Tibial nerve (tissue), 4 donors: ENCODE results near the gene MTRFR. TPM values are rescaled to one million over a fixed set of nuclear protein-coding genes. Genes with fewer than 3 reads are reported as not detected.
A peak's percentile ranks its signal among the peaks of the same experiment; 100 is the strongest.

Experiments used
- DNase-seq, 2 donors: peaks; one replicate each; pipeline ENCODE4 v3.0.0-alpha.2; 2019; ENCODE audit warnings: low spot score in 2 of 2
- H3K27ac ChIP-seq, 4 donors: fragments of 200-600 bp; sonication (generic) in 3 of 4; one replicate each; pipeline ENCODE4 v1.5.1; 2017 to 2019; ENCODE audit warnings: mild to moderate bottlenecking in 1 of 4
- H3K27me3 ChIP-seq, 2 donors: fragments of 200-600 bp; sonication (generic) in 1 of 2; one replicate each; pipeline versions ENCODE4 v1.5.1 to v1.6.0; 2017 to 2019
- H3K36me3 ChIP-seq, 3 donors: fragments of 200-600 bp; sonication (generic); one replicate each; pipeline ENCODE4 v1.5.1; 2018 to 2019
- H3K4me1 ChIP-seq, 4 donors: fragments of 200-600 bp; sonication (generic) in 3 of 4; one replicate each; pipeline ENCODE4 v1.5.1; 2017 to 2019
- H3K4me3 ChIP-seq, 4 donors: fragments of 200-600 bp; sonication (generic) in 3 of 4; one replicate each; pipeline ENCODE4 v1.5.1; 2017 to 2019; ENCODE audit warnings: mild to moderate bottlenecking in 1 of 4, moderate library complexity in 1 of 4
- H3K9me3 ChIP-seq, 4 donors: fragments of 200-600 bp; sonication (generic) in 3 of 4; one replicate each; pipeline ENCODE4 v1.5.1; 2017 to 2019
- EP300 ChIP-seq, 2 donors: sonication (generic); formaldehyde crosslinking; IDR thresholded peaks; one replicate each; pipeline ENCODE4 v1.6.1; 2017; ENCODE audit warnings: antibody characterized with exemption in 2 of 2, mild to moderate bottlenecking in 1 of 2
- POLR2A ChIP-seq, 2 donors: fragments of 450-650 bp; IDR thresholded peaks; one replicate each; pipeline ENCODE4 v1.6.1; 2017; ENCODE audit warnings: antibody characterized with exemption in 2 of 2, mild to moderate bottlenecking in 2 of 2, moderate library complexity in 2 of 2
- WGBS, 2 donors: methylation state at CpG; one replicate each; pipeline ENCODE4 v1.1.5; 2018; 5-methylcytosine and 5-hydroxymethylcytosine counted together
- total RNA-seq, 4 donors: library from RNA; depleted of rRNA; stranded (reverse); fragments of >200 nt; gene quantifications; one replicate each; pipeline ENCODE4 v1.1.0, GENCODE V29; 2016
- TF ChIP-seq, protein P1 (sequence below), 5 experiments: fragments of 200-600 bp in 3 of 5; fragments of 450-650 bp in 2 of 5; sonication (generic) in 3 of 5; IDR thresholded peaks; one replicate each; pipeline ENCODE4 v1.5.1; 2016 to 2019; ENCODE audit warnings: antibody characterized with exemption in 5 of 5, mild to moderate bottlenecking in 3 of 5, moderate library complexity in 2 of 5

The MTRFR gene
- total RNA-seq, 4 donors from 2014 or later, result 10.0 to 13.8 (median 11.8) TPM

DNA sequence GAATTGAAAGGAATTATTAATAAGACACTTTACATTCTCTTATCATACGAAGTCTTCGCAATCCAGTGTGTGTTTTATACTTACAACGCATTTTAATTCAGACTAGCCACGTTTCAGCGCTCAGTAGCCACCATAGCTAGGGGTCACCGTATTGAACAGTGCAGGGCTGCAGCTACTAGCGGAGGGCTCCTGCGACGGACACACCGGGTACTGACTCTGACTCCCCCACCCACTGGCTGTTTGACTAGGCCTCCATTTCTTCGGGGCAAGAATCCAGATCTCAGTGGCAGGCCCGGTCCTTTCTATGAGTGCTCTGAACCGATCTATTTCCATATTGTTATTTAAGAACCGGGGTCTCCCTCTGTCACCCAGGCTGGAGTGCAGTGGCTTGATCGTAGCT, 39.9 kb downstream of the MTRFR start:
- Histone ChIP-seq H3K9me3 (no peaks in the 10 kb centered on the region), H3K36me3 (no peaks in the 10 kb centered on the region), H3K4me3 (no peak overlapping the region), H3K27ac (no peak overlapping the region), H3K27me3 (no peaks in the 10 kb centered on the region), H3K4me1 (peaks cover 0 to 35% (median 26%) of the 10 kb centered on the region in 4 donors)
- WGBS, 2 donors, result 81 to 85% methylated on average over 15 of the region's 15 CpGs
- no peak for DNase-seq
- TF ChIP-seq, protein P1, sequence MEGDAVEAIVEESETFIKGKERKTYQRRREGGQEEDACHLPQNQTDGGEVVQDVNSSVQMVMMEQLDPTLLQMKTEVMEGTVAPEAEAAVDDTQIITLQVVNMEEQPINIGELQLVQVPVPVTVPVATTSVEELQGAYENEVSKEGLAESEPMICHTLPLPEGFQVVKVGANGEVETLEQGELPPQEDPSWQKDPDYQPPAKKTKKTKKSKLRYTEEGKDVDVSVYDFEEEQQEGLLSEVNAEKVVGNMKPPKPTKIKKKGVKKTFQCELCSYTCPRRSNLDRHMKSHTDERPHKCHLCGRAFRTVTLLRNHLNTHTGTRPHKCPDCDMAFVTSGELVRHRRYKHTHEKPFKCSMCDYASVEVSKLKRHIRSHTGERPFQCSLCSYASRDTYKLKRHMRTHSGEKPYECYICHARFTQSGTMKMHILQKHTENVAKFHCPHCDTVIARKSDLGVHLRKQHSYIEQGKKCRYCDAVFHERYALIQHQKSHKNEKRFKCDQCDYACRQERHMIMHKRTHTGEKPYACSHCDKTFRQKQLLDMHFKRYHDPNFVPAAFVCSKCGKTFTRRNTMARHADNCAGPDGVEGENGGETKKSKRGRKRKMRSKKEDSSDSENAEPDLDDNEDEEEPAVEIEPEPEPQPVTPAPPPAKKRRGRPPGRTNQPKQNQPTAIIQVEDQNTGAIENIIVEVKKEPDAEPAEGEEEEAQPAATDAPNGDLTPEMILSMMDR (IDR thresholded peaks at IDR 0.05), result no peak
- TF ChIP-seq POLR2A (IDR thresholded peaks at IDR 0.05), result no peak

DNA sequence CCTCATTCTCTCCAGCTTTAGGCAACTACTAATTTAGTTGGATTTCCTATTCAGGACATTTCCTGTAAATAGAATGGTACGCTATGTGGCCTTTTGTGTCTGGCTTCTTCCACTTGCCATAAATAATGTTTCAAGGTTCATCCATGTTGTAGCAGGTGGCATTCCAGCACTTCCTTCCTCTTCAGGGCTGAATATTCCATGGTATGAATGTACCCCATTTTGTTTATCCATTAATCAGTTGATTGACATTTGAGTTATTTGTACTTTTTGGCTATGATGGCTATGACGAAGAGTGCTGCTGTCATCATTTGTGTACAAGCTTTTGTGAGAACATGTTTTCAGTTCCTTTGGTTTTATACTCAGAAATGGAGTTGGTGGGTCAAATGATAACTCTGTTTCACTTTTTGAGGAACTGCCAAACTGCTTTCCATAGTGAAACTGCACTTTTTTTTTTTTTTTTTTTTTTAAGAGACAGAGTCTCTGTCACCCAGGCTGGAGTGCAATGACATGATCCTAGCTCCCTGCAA, 44.9 kb downstream of the MTRFR start:
- Histone ChIP-seq H3K27ac (peak overlapping the region in 2 of 4 donors; percentile 29 to 30), H3K4me3 (no peak overlapping the region), H3K9me3 (no peaks in the 10 kb centered on the region), H3K27me3 (no peaks in the 10 kb centered on the region), H3K4me1 (no peaks in the 10 kb centered on the region), H3K36me3 (no peaks in the 10 kb centered on the region)
- no peak for DNase-seq
- WGBS, 2 donors, result 65% methylated on average over 2 of the region's 2 CpGs
- peak in 1 of 2 donors; percentile 40 for TF ChIP-seq EP300 (IDR thresholded peaks at IDR 0.05)
- no peak for TF ChIP-seq POLR2A (IDR thresholded peaks at IDR 0.05)

DNA sequence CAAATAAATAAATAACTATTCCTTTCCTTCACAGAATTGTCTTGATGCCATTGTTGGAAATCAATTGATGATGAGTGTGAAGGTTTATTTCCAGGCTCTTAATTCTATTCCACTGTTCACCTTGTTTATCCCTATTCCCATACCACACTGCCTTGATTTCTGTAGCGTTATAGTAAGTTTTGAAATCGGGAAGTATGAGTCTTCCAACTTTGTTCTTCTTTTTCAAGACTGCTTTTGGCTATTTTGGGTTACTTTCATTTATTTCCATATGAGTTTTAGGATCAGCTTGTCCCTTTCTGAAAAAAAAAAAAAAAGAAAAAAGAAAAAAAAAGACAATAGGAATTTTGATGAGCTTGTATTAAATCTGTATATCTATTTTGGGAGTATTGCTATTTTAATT, 47.7 kb downstream of the MTRFR start:
- H3K27me3 ChIP-seq, result no peaks in the 10 kb centered on the region
- H3K4me3 ChIP-seq, result no peak overlapping the region
- TF ChIP-seq POLR2A (IDR thresholded peaks at IDR 0.05) (no peak), EP300 (IDR thresholded peaks at IDR 0.05) (no peak)
- TF ChIP-seq, protein P1 (IDR thresholded peaks at IDR 0.05), result no peak
- WGBS, 2 donors, result 80 to 90% methylated on average over 2 of the region's 2 CpGs
- H3K9me3 ChIP-seq, result no peaks in the 10 kb centered on the region
- no peak overlapping the region for H3K27ac ChIP-seq
- no peak for DNase-seq
- H3K36me3 ChIP-seq, result no peaks in the 10 kb centered on the region
- no peaks in the 10 kb centered on the region for H3K4me1 ChIP-seq

DNA sequence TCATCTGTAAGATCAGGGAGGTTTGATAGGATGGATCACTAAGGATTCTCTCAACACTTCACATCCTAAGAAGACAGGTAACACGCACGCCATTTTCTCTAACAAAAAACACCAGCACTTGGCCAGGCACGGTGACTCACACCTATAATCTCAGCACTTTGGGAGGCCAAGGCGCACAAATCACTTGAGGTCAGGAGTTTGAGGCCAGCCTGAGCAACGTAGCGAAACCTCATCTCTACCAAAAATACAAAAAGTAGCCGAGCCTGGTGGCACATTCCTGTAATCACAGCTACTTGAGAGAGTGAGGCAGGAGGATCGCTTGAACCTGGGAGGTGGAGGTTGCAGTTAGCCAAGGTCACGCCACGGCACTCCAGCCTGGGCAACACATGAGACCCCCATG, 48.9 kb downstream of the MTRFR start:
- TF ChIP-seq, protein P1 (IDR thresholded peaks at IDR 0.05), result no peak
- TF ChIP-seq EP300 (IDR thresholded peaks at IDR 0.05), result no peak
- no peak for TF ChIP-seq POLR2A (IDR thresholded peaks at IDR 0.05)
- no peaks in the 10 kb centered on the region for H3K36me3 ChIP-seq
- 89 to 91% methylated on average over 10 of the region's 10 CpGs for WGBS, 2 donors

DNA sequence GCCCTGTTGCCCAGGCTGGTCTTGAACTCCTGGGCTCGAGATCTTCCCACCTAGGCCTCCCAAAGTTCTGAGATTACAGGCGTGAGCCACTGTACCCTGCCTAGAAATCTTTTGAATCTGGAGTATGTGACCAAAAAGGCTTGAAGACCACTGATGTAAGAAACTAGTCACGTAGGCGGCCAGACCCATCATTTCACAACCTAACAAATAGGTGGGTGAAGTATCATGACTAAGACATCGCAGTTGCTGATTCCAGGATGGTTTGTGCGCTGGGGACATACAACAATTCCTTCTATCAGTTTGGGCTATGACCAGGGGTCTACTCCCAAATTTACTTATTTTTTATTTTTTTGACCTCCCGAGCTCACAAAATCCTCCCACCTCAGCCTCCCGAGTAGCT, 50.2 kb downstream of the MTRFR start:
- no peak for TF ChIP-seq EP300 (IDR thresholded peaks at IDR 0.05)
- TF ChIP-seq POLR2A (IDR thresholded peaks at IDR 0.05), result no peak
- TF ChIP-seq, protein P1 (IDR thresholded peaks at IDR 0.05), result no peak
- peaks cover 0 to 8% (median 0%) of the 10 kb centered on the region in 3 donors for H3K36me3 ChIP-seq
- H3K4me3 ChIP-seq, result no peak overlapping the region
- H3K9me3 ChIP-seq, result no peaks in the 10 kb centered on the region
- DNase-seq, result no peak
- H3K4me1 ChIP-seq, result no peaks in the 10 kb centered on the region
- WGBS, 2 donors, result 95% methylated on average over 8 of the region's 8 CpGs
- no peaks in the 10 kb centered on the region for H3K27me3 ChIP-seq
- no peak overlapping the region for H3K27ac ChIP-seq

More for the DNA sequence above, 48.9 kb downstream of the MTRFR start:
- Histone ChIP-seq H3K4me3 (no peak overlapping the region), H3K4me1 (no peaks in the 10 kb centered on the region), H3K9me3 (no peaks in the 10 kb centered on the region), H3K27ac (no peak overlapping the region), H3K27me3 (no peaks in the 10 kb centered on the region)
- no peak for DNase-seq

DNA sequence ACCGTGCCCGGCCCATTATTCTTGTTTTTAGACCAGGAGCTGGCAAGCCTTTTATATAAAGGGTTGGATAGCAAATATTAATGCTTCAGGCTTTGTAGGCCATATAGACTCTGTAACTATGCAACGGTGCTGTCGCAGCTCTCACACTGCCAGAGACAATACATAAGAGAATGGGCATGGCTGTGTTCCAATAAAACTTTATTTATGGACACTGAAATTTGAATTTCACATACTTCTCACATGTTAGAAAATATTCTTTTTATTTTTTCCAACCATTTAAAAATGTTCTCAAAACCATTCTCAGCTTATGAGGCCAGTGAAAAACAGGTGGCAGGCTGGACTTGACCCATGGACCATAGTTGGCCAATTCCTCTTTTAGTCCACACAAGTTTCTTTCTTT, 51.4 kb downstream of the MTRFR start:
- 93 to 97% methylated on average over 4 of the region's 4 CpGs for WGBS, 2 donors
- Histone ChIP-seq H3K27me3 (no peaks in the 10 kb centered on the region), H3K4me3 (no peak overlapping the region), H3K9me3 (no peaks in the 10 kb centered on the region), H3K4me1 (no peaks in the 10 kb centered on the region), H3K36me3 (peaks cover 0 to 16% (median 0%) of the 10 kb centered on the region in 3 donors), H3K27ac (no peak overlapping the region)
- TF ChIP-seq POLR2A (IDR thresholded peaks at IDR 0.05) (no peak), EP300 (IDR thresholded peaks at IDR 0.05) (no peak)
- TF ChIP-seq, protein P1 (IDR thresholded peaks at IDR 0.05), result no peak
- DNase-seq, result no peak
